Effector CD4-positive, alpha-beta T cell (primary cell): ENCODE results near the gene LPIN1.
"Not testable (repeated sequence)": the region's sequence is repeated elsewhere in the genome, so short reads cannot be mapped to it uniquely, and the experiment has no call there.

Source experiments
- DNase-seq: peaks from one replicate; pipeline ENCODE4 v3.0.0-alpha.2; 2020

Gene LPIN1

DNA sequence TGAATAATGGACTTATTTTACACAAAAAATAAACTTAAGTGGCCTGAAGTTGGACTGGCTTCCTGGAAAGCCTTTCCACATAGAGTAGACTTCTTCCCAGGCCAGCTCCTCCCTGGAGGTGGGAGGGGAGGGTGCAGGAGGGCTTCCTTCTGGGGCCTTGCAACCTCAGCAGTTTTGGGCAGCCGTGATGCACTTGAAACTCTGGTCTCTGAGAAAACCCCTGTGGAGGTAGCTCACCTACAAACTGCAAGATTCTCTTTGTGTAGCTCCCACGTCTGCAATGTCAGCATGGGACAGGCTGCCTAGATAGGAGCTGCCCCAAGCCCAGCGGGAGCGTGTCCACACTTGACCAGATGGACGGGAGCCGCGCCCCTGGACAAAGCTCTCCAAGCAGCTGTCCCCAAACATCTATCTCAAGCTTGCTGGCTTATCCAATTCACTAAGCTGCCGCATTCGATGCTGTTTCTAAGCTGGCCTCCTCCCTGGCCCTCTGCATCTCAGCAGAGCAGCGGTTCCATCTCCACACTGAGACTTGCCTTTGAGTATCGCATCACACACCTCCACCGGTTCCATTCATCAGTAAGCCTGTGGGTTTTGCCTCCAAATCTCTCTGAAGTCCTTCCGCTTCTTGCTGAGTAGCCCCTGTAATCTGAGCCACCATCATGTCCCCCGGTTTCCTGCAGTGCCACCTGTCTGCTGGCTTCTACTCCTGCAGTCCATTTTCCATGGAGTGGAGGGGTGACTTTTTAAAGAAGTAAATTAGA is 1.6 kb upstream of the LPIN1 start:
- DNase-seq = no peak

DNA sequence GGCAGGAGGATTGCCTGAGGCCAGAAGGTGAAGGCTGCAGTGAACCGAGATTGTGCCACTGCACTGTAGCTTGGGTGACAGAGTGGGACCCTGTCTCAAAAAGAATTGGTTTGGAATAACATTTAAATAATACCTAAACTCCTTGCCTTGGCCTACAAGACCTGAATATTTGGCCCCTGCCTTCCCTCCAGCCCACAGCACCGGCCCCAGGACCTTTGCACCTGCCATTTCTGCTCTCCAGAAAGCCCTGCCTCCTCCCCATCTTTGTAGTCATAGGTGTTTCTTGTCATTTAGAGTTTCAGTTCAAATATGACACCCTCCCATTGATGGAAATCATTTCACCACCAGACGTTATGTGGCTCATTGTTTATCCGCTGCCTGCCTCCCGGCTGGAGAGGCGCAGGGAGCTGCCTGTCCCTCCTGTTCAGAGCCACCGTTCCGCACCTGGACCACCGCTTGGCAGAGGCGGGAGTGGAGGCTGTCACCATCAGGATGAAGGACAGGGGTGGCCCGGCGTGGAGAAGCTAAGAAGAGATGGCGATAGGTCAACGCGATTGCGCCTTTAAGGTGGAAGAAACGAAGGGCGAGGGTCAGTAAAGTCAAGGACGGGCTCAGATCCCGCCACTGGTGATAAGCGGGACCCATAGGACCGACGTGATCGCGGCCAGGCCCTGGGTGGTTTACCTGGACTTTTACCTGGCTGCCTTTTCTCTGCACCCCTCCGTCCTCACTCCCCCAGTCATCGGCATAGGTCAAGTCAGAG is 638 bp upstream of the LPIN1 start:
- DNase-seq = no peak

DNA sequence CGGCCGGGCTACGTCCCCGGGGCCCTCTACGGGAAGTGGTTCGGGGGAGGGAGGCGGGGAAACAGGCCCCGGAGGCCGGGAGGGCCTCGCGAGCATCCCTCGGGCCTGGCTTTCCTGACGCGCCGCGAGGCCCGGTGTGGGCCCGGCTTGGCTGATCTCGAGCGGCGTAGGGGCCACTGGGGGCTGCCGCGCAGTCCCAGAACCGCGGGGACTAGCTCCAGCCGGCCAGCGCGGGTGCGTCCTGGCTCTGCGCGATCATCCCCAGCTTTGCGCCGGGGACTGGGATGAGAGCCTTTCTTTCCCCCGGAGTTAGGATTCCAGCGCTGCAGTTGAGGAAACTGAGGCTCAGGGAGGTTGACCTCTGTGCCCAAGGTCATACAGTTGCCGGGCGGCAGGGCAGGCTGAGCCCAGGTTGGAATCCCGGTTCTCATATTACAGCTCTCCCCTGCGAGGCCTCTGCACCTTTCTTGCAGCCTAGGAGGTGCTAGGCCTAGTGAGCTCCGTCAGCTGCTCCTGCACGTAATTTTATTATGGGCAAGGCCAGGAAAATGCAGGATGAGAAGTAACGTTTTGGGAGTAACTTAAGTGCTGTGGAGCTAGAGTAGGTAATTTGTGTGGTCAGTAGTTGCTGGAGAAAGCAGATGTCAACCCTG is 501 bp downstream of the LPIN1 start:
- no peak for DNase-seq

DNA sequence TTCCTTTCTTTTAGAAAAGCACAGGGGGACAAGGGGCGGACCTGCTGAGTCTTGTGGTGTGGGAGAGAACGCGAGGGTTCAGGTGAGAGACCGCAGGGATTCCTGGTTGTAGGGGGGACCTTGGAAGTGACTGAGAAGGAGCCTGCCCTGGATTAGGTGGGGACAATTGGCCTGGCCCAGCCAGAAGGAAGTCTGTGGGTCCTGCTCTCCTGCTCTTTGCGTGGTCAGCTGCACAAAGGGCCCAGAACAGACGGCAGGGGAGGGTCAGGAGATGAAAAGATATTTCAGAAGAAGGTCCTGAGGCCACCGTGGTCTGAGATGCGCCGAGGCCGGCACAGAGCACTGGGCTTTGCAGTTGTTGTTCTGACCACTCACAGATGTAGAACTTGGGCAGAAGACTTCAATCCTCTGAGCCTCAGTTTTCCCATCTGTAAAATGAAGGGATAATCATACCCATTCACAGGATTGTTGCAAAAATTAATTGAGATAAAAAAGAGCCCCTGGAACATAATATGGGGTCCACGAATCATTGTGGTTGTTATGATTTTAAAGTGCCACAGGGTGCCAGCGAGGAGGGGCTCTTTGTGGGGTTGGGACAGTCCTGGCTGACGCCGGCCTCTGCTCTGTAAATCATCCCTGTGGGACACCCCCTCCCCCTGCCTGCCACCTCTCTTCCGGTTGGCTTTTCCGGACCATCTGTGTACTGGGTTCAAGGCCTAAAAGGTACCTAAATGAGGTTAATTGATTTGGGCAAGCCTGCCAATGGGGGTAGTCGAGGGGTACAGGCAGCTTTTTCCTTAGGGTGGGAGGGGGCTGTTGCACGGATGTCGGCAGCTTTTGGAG is 1.8 kb downstream of the LPIN1 start:
- DNase-seq = no peak

DNA sequence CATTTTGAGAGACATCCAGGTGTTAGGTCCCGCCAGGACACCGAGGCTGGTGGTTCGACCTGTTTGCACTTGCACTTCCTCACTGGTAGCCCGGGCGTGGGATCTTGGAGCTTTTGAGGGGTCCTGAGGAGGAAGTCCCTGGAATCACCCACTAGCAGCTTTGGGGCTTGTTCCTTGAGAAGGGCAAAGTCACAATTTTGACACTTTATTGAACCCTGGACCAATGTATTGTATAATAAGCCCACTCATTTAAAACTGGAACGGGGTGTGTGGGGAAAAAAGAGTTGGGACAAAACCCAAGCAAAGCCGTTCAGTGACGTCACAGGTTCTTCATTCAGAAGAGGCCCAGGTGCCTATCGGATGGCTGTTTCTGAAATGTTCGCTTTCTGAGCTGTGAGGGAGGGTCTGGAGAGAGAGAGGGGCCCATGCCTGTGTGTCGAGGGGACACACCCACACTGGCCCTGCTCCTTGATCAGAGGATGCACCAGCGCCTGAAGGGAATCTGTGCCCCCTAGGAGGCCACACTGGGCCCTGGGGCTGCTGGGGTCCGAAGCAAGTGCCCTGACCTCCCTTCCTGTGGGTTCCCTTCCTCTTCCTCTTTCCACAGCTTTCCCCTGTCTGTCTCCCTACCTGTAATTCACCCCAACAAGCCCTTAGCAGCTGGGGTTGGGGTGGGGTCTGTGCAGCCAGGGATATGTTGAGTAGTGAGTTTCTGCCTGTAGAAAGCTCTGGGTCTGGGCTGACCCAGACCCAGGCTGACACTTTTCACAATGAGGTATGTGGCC is 2.6 kb downstream of the LPIN1 start:
- DNase-seq = no peak

DNA sequence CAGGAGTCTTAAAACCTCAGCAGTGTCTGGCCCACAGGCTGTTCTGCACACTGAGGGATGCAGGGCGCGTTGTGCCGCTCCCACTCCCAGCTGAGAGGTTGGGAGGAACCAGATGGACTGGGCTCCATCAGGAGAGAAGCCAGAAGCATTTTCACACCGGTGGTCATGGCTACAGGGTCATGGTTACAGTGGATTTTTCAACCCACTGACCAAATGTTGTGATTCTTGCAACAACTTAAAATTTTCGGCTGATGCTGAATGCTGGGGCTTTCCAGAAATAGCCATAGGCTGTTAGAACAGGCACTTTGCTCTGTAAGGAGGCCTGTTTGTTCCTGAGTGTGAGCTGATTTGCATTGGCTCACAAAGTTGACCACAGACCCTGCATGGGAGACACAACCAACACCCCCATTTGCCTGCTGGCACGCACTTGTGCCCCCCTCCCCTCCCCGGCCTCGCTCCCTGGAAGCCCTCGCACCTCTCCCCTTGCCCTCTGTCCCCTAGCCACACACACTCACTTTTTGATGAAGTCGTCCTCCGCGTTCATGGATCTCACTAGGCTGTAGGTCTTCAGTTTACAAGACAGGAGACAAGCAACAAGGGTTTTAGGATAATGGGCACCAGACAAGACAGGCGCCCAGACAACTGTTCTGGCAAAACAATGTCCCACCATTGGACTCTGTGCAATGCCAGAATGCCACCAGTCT is 3.4 kb downstream of the LPIN1 start:
- DNase-seq = no peak

DNA sequence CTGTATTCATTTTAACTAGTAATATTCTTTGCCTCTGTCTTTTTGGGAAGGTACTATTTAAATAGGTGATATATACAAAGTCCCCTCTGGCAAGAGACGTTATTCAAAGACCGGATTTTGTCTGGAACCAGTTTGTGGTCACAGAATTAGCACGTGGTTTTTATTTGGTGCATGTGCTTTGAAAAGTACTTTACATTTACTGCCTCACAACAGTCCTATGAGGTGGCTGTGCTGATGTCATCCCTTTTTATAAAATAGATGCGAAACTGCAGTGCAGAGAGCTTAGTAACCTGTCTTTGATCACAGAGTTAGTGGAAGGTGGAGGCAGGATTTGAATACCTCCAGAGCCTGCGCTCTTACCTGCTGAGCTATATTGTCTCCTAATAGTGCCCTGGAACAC is 4.0 kb downstream of the LPIN1 start:
- DNase-seq = peak; percentile 65

DNA sequence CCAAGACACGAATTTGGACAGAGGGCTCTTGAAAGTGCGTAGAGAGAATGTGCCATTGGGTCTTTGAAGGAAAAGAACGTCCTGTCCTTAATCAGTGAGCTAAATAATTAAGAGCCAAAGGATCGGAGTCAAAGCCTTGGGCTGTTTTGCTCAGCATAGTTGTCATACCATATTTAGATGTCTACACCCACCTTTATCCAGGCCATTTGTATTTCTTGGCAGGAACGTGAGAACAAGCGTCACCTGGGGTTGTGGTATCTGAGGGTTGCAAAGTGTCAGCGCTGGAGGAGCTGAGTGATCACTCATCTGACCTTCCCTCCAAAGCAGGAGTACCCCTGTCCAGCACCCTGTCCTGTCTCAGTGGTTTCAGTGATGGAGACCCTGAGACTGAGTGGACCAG is 4.5 kb downstream of the LPIN1 start:
- no peak for DNase-seq

DNA sequence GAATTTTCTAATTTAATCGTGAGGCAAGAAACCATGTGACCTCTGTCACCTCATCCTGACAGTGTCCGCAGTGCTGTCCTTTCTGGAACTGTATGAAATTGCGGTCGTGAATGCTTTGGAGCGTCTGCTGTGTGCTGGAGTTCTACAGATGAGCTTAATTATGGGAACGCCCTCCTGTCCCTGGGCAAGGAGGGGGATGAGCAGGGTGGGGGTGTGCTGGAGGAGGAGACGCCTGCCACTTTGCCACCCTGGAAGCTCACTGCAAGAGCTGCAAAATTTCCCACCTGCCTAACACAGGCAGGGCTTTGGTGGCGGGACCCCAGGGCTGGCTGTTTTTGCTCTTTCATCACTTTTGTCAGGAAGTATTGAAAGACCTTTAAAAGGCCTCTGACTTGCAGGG is 6.5 kb downstream of the LPIN1 start:
- no peak for DNase-seq

DNA sequence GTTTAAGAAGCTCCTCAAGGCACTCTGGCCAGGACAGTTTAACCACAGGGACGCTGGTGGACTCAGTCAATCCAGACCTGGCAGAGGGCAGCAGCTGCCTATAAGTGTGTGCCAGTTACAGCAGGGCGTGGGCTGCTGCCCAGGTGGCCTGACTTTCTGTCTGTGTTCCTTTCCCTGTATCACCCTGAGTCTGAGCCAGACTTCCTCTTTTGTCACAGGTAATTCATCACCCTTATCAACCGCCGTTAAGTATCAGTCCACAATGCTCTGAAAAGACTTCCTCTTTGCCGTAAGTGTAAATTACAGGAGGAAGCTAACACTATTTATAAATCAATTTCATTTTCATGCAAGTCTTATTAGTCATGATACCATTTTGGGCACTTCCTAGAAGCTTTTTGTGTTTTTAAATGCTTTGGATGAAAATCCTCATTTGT is 7.0 kb downstream of the LPIN1 start:
- peak; percentile 55 for DNase-seq

DNA sequence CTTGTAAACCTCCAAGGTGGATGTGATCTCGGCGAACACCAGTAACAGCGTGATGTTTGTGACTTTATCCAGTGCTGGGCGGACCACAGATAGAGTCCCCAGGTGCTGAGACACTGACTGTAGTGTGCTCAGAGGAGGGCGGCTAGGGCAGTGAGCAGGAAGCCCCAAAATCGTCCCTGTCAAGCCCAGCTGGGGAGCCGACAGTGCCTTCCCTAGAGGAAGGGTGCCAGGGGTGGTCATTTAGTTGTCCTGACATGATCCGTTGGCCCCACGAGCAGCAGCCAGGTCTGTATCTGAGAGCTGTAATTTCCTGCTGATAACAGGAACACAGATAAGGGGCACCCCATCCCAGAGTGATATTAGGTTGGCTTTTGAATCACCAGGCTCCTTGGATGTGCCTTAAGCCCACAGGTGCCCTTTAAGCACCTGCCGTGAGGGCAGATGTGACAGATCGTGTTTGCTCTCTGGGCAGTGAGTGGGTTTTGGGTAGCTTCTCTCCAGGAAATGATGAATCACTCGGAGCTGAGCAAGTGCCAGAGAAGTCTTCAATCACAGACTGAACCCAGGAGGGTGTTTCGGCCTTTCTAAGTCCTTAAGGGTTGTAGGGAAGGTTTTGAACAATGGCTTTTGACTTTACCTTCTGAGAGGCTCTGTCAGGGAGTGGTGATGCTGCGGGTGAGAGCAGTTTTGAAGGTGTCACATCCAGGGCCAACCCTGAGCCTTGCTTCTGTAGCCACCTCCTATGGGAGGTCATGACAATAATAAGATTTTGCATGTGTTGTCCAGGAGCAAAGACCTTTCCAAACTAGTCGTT is 7.7 kb downstream of the LPIN1 start:
- peak; percentile 63 for DNase-seq

DNA sequence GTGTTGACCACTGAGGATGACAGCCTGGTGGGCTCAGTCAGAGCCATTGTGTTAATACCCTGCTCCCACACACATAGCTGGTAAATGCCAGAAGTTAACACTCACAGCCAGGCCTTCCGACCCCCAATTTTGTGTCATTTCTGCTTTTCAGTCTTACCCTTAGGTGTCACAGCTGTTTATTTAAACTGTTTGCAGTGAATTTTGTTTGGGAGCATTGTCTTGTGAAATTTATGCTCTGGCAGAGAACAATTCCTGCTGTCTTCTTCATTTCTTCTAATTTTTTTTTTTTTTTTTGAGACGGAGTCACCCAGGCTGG is 8.2 kb downstream of the LPIN1 start:
- no peak for DNase-seq

DNA sequence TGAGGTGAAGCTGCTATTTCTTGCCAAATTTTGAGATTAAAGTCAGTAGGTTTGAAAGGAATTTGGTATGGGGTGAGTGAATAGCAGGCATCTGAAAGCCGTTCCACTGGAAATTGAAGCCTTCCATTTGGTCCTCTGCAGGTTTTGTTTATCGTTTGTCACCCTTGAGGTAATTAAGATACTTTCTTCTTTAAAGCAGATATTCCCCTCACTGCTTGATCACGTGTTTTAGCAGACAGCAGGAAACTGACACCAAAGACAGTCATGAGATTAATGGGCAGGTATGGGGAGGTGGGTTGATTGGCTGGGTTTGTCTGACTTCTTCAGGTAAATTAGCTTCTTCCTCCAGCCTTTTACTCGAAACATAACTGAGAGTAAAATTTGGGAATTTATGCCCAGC is 10.7 kb downstream of the LPIN1 start:
- no peak for DNase-seq

DNA sequence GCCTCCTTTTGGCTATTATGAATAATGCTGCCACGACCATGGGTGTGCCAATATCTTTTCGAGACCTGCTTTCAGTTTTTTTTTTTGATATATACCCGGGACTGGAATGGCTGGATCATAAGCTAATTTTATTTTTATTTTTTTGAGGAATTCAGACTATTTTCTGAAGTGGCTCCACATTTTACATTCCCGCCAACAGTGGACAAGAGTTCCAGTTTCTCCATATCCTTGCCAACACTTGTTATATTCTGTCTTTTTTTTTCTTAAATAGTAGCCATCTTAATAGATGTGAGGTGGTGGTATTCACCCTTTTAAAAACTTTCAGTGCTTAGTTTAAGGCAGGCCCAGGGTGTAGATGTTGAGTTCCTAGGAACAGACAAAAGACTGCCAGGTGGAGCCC is 11.8 kb downstream of the LPIN1 start:
- DNase-seq = no peak

DNA sequence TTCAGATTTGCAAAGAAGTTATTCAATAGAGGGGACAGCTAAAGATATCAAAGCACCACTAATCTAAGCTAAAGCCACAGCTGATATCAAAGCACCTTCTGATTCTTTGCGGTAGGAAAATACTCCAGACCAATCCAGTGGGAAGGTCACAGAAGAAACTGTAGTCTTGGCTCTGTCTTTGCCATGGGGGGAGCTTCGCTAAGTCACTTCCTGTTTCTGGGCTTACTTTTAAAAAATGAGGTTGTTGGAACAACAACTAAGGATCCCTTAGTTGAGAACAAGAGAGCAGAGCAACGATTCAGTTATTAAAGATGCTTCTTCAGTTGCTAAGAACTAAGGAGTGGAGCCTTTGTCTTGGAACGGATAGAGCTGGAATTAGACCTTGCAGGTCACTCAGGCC is 12.2 kb downstream of the LPIN1 start:
- no peak for DNase-seq

DNA sequence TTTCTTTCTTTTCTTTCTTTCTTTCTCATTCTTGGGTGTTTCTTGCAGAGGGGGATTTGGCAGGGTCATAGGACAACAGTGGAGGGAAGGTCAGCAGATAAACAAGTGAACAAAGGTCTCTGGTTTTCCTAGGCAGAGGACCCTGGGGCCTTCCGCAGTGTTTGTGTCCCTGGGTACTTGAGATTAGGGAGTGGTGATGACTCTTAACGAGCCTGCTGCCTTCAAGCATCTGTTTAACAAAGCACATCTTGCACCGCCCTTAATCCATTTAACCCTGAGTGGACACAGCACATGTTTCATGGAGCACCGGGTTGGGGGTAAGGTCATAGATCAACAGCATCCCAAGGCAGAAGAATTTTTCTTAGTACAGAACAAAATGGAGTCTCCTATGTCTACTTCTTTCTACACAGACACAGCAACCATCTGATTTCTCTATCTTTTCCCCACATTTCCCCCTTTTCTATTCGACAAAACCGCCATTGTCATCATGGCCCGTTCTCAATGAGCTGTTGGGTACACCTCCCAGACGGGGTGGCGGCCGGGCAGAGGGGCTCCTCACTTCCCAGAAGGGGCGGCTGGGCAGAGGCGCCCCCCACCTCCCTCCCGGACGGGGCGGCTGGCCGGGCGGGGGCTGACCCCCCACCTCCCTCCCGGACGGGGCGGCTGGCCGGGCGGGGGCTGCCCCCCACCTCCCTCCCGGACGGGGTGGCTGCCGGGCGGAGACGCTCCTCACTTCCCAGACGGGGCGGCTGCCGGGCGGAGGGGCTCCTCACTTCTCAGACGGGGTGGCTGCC is 12.9 kb downstream of the LPIN1 start:
- DNase-seq = not testable (repeated sequence)

DNA sequence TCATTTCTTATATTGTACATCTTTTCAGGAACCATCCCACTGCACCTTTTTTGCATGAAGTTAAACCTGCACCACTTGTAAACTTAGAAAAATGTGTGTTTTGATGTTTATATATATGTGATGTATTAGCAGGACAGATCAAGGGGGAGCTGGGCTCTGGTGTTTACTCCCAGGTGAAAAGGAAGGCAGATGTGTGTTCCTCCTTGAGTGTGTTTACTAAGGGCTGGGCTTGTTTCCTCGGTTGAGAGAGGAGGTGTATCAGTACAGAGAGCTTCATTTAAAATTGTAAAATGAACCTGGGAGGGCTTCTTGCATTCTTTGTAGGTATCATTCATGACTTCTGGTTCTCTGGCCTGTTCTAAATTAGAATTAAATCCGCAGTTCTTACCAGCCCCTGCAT is 14.8 kb downstream of the LPIN1 start:
- no peak for DNase-seq

DNA sequence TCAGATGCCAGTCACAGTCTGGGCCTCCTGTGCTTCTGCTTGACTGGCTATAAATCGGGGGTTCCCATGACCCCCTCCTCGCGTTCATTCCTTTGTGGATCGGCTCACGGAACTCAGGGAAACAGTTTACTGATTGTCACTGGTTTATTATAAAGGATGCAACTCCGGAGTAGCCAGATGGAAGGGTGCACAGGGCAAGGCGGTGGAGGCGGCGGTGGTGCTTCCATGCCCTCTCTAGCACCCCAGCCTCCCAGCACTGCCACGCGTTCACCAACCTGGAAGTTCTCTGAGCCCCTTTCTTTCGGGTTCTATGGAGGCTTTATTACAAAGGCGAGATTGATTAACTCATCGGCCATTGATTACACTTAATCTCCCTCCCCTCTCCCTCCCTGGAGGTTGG is 15.6 kb downstream of the LPIN1 start:
- DNase-seq = no peak

DNA sequence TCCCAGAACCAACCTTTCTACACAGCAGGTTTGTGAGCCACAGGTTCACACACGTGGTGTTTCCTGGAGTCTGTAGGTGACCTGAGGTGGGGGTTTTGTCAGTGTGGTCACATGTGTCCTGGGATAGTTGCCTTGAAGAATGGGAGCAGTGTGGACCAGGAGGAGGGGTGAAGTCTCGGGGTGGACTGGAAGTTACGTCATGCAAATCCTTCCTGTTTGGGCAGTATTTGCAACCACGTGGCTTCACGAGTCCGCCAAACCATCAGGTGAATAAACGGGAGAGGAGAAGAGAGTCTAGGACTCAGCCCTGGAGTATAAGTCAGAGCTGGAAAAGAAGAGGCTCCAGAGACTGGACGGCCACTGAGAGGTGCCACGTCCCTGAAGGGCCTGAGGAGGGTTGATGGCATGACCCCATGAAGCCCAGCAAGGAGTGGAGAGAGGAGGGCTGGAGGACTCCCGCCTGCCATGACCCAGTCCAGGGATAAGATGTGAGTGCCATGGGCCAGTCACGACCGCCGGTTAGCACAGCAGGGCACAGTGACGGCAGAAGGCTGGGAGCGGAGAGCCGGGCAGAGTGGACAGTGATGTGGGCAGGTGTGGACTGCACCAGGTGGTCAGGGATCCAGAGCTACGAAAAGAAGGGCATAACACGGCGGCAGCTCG is 16.5 kb downstream of the LPIN1 start:
- DNase-seq = no peak
